GM19324 (cell line): ENCODE data around the gene FSCN2.

Experiments used
- ATAC-seq: cut with Tn5 transposase; IDR thresholded peaks from one replicate; pipeline ENCODE4 v1.9.1; 2021; ENCODE audit warnings: mild to moderate bottlenecking, moderate library complexity; ENCODE audit not compliant: unreplicated experiment, low FRiP score

The FSCN2 gene

DNA sequence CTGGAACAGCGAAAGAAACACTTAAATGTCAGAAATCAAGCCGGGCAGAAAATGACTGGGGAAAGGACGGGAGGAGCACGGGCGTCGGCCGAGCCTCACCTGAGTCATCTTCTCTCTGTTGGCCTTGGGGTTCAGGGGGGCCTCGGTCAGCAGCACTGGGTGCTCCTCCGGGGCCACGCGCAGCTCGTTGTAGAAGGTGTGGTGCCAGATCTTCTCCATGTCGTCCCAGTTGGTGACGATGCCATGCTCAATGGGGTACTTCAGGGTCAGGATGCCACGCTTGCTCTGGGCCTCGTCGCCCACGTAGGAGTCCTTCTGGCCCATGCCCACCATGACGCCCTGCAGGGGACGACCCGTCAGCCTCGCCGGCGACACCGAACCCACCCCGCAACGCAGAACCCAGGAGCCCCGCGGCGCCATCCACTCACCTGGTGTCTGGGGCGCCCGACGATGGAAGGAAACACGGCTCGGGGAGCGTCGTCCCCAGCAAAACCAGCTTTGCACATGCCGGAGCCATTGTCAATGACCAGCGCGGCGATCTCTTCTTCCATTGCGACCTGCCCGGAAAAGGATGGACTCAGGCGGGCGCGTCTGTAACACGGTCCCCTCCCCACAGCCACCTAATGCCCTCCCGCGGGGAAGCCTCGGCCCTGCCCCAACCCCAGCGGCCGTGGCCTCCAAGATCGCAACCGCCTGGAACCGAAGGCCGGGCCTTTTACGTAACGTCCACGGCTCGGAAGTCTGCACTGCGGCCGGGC is 16.2 kb upstream of the FSCN2 start:
- no peak for ATAC-seq

DNA sequence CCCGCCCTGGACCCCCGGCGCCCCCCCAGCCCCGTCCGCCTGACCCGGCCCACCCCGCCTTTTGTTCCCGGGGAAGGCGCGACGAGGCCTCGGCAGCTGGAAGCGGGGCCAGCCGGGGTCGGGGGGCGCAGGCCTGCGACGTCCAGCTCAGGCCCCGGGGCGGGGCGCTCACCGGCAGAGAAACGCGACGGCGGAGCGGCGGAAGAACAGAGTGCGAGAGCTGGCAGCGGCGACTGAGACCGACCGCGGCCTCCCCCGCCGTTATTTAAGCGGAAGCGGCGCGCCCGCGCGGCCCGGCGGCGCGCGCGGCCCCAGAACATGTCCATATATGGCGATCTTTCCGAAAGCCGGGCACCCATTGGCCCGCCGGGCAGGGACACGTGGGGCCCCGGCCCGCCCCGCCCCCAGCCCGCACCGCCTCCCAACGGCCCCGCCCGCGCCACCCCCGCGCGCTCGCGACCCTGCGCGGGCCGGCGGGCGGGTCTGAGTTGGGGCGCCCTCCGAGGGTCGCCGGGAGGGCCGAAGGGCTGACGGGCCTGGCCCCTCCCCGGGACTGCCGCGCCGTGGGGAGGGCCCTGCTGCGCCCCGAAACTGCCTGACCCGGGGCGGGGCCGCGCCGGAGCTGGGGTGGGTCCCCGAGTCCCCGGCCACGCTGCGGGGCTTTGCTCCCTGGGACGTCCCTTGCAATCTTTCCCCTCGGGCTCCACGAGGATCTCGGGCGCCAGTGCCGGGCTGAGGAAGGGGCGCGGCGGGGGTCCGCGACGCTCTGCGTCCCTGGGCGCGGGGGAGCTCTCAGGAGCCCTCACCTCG is 15.4 kb upstream of the FSCN2 start, which contains the start of gene ACTG1:
Gene ACTG1 (minus strand): TSS at position 238 of the 810 bp plus-strand sequence. CDS start 445 bp downstream, outside the sequence.
- ATAC-seq, result peak; percentile 61

GRCh38 chr17:81513372-81513752 is 14.8 kb upstream of the FSCN2 start:
- ATAC-seq, result no peak

- ATAC-seq, result peak; percentile 0
These were observed 14.3 kb upstream of the FSCN2 start for GRCh38 chr17:81513753-81514488.

DNA sequence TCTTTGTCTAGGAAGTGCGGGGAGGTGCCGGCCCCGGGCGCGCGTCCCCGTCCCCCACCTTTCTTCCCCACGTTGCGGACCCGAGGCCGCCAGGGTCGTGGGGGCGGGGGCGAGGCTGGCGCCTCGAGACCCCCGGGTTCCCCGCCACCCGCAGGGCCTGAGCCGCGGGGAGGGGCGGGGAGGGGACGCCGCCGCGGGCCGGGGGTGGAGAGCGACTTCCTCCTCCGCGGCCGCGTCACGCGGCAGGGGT is 13.8 kb upstream of the FSCN2 start:
- ATAC-seq, result no peak

DNA sequence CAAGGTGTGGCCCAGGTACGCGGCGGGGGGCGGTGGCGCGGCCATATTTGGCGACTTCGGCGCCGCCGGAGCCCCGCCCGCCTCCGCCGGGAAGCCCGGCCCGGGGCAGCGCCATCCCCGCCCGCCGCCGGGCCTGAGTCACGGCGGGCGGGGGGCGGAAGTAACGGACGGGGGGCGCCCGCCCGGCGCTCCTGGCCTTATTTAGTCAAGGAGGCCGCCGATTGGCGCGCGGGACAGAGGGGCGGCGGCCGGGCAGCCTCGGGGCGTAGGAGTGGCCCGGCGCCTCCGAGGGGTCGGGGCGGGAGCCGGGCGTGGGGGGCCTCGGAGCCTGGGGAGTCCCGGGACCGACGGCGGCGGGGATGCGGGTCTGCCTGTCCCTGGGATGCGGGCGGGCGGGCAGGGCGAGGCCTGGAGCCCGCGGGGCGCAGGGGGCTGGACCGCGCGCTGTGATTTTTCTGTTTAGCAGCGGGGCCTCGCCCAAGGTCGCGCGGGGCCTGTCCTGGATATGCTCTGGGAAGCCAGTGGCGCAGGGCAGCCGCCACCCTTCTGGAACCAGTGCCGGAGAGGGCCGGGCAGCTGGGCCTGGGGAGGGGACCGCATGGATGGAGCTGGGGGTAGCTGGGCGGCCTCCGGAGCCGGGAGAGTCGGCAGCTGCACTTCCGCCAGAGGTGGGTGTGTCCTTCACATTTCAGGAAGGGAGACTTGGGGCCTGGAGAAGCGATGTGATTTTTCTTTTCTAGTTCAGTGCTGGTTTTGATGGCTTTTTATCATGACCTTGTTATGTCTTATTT is 13.2 kb upstream of the FSCN2 start:
- ATAC-seq, result peak; percentile 25

GRCh38 chr17:81515530-81516041 is 12.6 kb upstream of the FSCN2 start:
- ATAC-seq, result no peak

DNA sequence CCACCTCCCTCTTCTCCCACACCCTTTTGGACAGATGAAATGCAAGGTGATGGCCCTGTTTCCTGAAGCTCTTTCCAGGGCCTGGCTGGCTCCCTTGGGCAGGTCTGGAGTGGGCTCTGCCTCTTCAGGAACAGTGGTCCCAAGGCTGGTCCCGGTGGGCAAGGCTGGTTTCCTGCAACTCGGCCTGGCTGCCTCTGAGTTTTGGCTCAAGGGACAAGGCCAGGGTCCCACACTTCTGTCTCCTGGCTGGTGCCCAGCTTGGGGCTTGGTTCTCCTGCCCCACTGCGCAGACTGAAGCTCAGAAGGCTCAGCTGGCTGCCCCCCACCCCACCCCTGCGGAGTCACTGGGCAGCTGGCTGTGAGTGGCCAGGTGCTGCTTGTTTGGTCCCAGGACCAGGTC is 11.7 kb upstream of the FSCN2 start:
- no peak for ATAC-seq

DNA sequence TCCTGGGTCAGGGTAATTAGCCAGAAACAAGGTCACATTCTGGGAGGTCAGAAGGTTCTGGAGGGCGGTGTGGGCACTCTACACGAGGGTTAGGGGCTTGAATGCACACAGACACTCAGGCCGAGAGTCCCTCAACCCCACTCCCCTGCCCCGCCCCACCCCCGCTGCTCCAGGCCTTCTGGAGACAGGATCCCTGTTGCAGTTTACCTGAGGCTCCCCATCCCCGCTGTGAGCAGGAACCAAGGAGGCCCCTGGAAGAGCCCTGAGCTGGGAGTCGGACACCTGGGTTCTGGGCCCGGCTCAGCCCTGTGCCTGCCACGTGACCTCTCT is 11.2 kb upstream of the FSCN2 start:
- ATAC-seq, result no peak

GRCh38 chr17:81517339-81518112 is 10.7 kb upstream of the FSCN2 start:
- ATAC-seq, result no peak

GRCh38 chr17:81518113-81518784 is 9.9 kb upstream of the FSCN2 start:
- no peak for ATAC-seq

DNA sequence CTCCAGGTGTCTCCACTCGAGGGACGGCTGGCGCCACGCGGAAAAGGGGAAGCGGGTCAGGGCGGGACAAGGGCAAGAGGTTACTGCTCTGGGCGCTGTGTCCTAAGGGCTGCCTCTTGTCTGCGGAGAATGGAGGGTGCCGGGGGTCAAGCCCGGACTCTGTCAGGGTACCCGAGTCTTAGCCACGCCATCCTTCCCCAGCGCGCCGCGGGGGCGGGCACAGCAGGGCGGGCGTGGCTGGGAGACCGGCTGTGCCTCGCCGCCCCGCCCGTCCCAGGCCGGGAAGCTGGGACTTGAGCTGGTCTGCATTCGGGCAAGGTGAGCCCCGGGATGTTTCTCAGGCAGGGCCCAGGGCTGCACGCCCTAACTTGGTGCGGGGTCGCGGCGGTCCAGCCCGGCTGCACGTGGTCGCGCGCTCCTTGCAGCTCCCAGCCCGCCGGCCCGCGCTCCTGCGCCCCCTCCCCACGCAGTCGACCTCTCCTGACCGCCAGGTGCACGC is 9.3 kb upstream of the FSCN2 start:
- ATAC-seq, result no peak

GRCh38 chr17:81519284-81520020 is 8.7 kb upstream of the FSCN2 start:
- no peak for ATAC-seq

DNA sequence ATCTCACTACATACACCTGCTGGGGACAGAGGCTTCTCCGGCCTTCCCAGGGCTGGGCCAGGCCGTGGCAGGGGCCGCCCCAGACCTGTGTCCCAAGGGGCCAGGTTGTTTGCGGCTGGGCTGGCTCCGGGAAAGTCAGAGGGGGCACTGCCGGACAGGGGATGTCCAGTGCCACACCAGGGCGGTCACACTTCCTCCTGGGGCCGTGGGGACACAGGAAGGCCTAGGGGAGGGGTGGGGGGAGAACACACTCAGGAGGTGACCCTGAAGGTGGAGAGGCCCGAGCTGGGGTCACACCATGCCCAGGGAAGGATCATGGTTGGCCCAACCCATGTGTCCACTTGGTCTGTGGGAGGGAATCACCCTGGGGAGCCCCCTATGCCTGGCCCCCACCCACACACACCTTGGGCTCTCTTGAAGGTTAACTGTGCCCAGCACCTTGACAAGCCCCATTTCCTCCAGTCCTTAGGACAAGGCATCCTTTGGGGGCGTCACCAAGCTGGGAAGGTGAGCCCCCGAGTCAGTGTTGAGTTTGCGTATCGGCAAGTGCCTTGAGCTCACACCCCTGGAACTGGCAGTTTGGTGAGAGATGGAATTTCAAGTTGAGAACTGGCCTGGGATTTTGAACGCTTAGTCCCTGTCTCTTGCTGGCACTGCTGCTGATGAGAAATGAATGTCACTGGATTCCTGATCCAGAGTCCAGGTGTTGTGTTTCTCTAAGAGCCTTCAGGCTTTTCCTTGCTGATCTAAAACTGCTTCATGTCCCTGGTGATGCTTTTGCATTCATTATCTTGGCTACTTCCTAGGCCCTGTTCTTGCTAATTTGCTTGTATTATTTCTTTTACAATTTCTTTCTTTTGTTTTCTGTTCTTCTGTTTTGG is 7.9 kb upstream of the FSCN2 start:
- no peak for ATAC-seq

GRCh38 chr17:81522491-81523401 is 5.4 kb upstream of the FSCN2 start:
- ATAC-seq, result no peak

- ATAC-seq, result no peak
These were observed 4.7 kb upstream of the FSCN2 start for GRCh38 chr17:81523402-81524038.
